Ovary (tissue), 9 donors: ENCODE results near the gene ADGRB3. TPM values are rescaled to one million over a fixed set of nuclear protein-coding genes. Genes with fewer than 3 reads are reported as not detected.

Source experiments
- DNase-seq, 5 donors: peaks; one replicate each; pipeline ENCODE4 v3.0.0-alpha.2; 2019 to 2020
- H3K27ac ChIP-seq, 2 donors: fragments of 200-600 bp; one replicate each; pipeline versions ENCODE4 v1.5.1 to v1.8.0; 2019 to 2022
- H3K27me3 ChIP-seq: fragments of 200-600 bp; one replicate; pipeline ENCODE4 v1.8.0; 2022
- H3K36me3 ChIP-seq: fragments of 200-600 bp; sonication (generic); one replicate; pipeline ENCODE4 v1.5.1; 2019
- H3K4me1 ChIP-seq: one replicate; pipeline ENCODE4 v1.8.1; 2013; ENCODE audit warnings: mild to moderate bottlenecking, moderate library complexity; ENCODE audit not compliant: insufficient read depth
- H3K4me3 ChIP-seq: fragments of 200-600 bp; sonication (generic); one replicate; pipeline ENCODE4 v1.5.1; 2017
- H3K9me3 ChIP-seq, 2 donors: fragments of 200-600 bp in 1 of 2; sonication (generic) in 1 of 2; one replicate each; pipeline versions ENCODE4 v1.5.1 to v1.8.1; 2013 to 2019; ENCODE audit warnings: mild to moderate bottlenecking in 1 of 2, moderate library complexity in 1 of 2
- CTCF ChIP-seq, 3 donors: fragments of 450-650 bp in 2 of 3; fragments of 200-600 bp in 1 of 3; IDR thresholded peaks; one replicate each; pipeline versions ENCODE4 v1.5.1 to v1.8.0; 2016 to 2022; ENCODE audit warnings: antibody characterized with exemption in 3 of 3, mild to moderate bottlenecking in 1 of 3
- EP300 ChIP-seq: sonication (generic); formaldehyde crosslinking; IDR thresholded peaks from one replicate; pipeline ENCODE4 v1.6.1; 2017; ENCODE audit warnings: antibody characterized with exemption
- POLR2A ChIP-seq: fragments of 450-650 bp; IDR thresholded peaks from one replicate; pipeline ENCODE4 v1.6.1; 2017; ENCODE audit warnings: antibody characterized with exemption, mild to moderate bottlenecking, moderate library complexity
- WGBS, 3 donors: extraction: QIAGEN DNeasy Blood & Tissue Kit in 1 of 3; methylation state at CpG; one replicate each; pipeline versions ENCODE4 v1.1.5 to v1.1.7; 2013 to 2017; 5-methylcytosine and 5-hydroxymethylcytosine counted together
- intact Hi-C, 4 donors: fragments of 100-400 bp; cut with DNase I; formaldehyde crosslinking; loops; one replicate each; pipeline versions ENCODE4 v1.11.0 to v1.15.1; 2022 to 2023
- polyA plus RNA-seq, 2 donors: library from polyadenylated mRNA; stranded (reverse); fragments of 200-250 nt in 1 of 2; fragments of 350-450 nt in 1 of 2; fragmentation: Illumina TruSeq in 1 of 2; extraction: RNeasy Lipid Tissue Mini Kit (QIAGEN cat#74804) in 1 of 2; gene quantifications; one replicate each; pipeline ENCODE4 v1.2.3, GENCODE V29; 2013 to 2014
- total RNA-seq, 7 donors: library from RNA; depleted of rRNA in 2 of 7; stranded (reverse); fragments of >200 nt in 2 of 7; fragmentation: NEBNext Ultra II Directional in 3 of 7; extraction: Animal tissue kit (Norgen Biotek cat#: 25700) in 3 of 7; gene quantifications; one replicate each; pipeline versions ENCODE4 v1.1.0 to v1.2.4, GENCODE V29; 2016 to 2023
- donor health status: DM: no; HTN: no; CAD: no; lungs with moderate emphysema.
- donor health status: DM: no; HTN: no; CAD: no.
- donor health status: Bipolar disorder and iron deficiency.
- donor health status: DM: yes; HTN: yes; CAD: no.
- donor health status: DM: no; HTN: no; CAD: no.
- donor health status: DM: yes; HTN: yes; CAD: no.

The ADGRB3 gene
- total and polyA plus RNA-seq, 9 donors, result 0.28 to 3.0 (median 1.4) TPM

GRCh38 chr6:68625998-68626397 lies 9.1 kb upstream of the ADGRB3 start:
- intact Hi-C loops, result no loop called here
- Histone ChIP-seq H3K36me3 (no peaks in the 10 kb centered on the region), H3K9me3 (no peaks in the 10 kb centered on the region), H3K4me1 (no peaks in the 10 kb centered on the region), H3K27me3 (no peaks in the 10 kb centered on the region), H3K27ac (no peak overlapping the region), H3K4me3 (no peak overlapping the region)
- no peak for TF ChIP-seq CTCF (IDR thresholded peaks at IDR 0.05)
- no peak for TF ChIP-seq POLR2A
- TF ChIP-seq EP300, result no peak
- no peak for DNase-seq
- 91 to 96% (median 92%) methylated on average over 6 of the region's 6 CpGs for WGBS, 3 donors

- Histone ChIP-seq H3K9me3 (no peaks in the 10 kb centered on the region), H3K4me3 (no peak overlapping the region), H3K27me3 (no peaks in the 10 kb centered on the region), H3K27ac (no peak overlapping the region), H3K4me1 (no peaks in the 10 kb centered on the region), H3K36me3 (no peaks in the 10 kb centered on the region)
- no peak for TF ChIP-seq CTCF (IDR thresholded peaks at IDR 0.05)
- TF ChIP-seq POLR2A, result no peak
- no peak for TF ChIP-seq EP300
- intact Hi-C loops, result no loop called here
- no peak for DNase-seq
- WGBS, 3 donors, result 62 to 72% (median 64%) methylated on average over 2 of the region's 2 CpGs
Measured at GRCh38 chr6:68628161-68628560, 6.9 kb upstream of the ADGRB3 start.

- Histone ChIP-seq H3K36me3 (no peaks in the 10 kb centered on the region), H3K4me1 (no peaks in the 10 kb centered on the region), H3K4me3 (no peak overlapping the region), H3K9me3 (no peaks in the 10 kb centered on the region), H3K27me3 (no peaks in the 10 kb centered on the region), H3K27ac (no peak overlapping the region)
- no peak for DNase-seq
- intact Hi-C loops, result no loop called here
- 71 to 90% (median 76%) methylated on average over 3 of the region's 3 CpGs for WGBS, 3 donors
- no peak for TF ChIP-seq CTCF (IDR thresholded peaks at IDR 0.05)
- no peak for TF ChIP-seq EP300
- TF ChIP-seq POLR2A, result no peak
Measured at GRCh38 chr6:68632734-68633133, 2.3 kb upstream of the ADGRB3 start.

- Histone ChIP-seq H3K9me3 (no peaks in the 10 kb centered on the region), H3K4me3 (peak overlapping the region; percentile 62), H3K4me1 (no peaks in the 10 kb centered on the region), H3K36me3 (no peaks in the 10 kb centered on the region), H3K27ac (no peak overlapping the region), H3K27me3 (no peaks in the 10 kb centered on the region)
- 36% methylated on average over 9 of the region's 9 CpGs for WGBS, 3 donors
- TF ChIP-seq CTCF (IDR thresholded peaks at IDR 0.05) (no peak), EP300 (no peak), POLR2A (no peak)
- intact Hi-C loops, result no loop called here
- no peak for DNase-seq
Measured at GRCh38 chr6:68633281-68633971, 1.7 kb upstream of the ADGRB3 start.
